GM12875 (cell line): ENCODE measurements around the gene DTX3.
A peak's percentile ranks its signal among the peaks of the same experiment; 100 is the strongest.
"Not testable (repeated sequence)": the region's sequence is repeated elsewhere in the genome, so short reads cannot be mapped to it uniquely, and the experiment has no call there.

Experiments
- H3K4me3 ChIP-seq: one replicate; pipeline ENCODE4 v1.5.1; 2011; ENCODE audit warnings: low read depth, low read length, control low read depth
- CTCF ChIP-seq: IDR thresholded peaks from 2 replicates; pipeline ENCODE4 v1.5.1; 2011; ENCODE audit warnings: low read depth, mild to moderate bottlenecking, control low read depth, inconsistent platforms, low read length, moderate library complexity, borderline replicate concordance; ENCODE audit not compliant: insufficient read depth

DTX3 gene

GRCh38 chr12:57583008-57583831 is 21.4 kb upstream of the DTX3 start:
- H3K4me3 ChIP-seq: no peak overlapping the region
- peak; percentile 84 for TF ChIP-seq CTCF

DNA sequence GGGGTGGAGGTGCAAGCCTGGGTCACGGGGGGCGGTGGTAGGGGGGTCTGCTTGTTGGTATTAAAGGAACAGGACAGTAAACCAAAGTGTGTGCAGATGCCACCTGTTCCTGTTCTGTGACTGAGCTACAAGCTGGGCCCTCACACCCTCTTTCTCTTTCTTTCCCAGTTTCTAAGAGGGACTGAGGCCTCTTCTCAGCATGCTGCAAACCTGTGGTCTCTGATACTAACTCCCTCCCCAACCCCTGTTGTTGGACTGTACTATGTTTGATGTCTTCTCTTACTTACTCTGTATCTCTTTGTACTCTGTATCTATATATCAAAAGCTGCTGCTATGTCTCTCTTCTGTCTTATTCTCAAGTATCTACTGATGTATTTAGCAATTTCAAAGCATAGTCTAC is 20.6 kb upstream of the DTX3 start:
- H3K4me3 ChIP-seq: no peak overlapping the region
- no peak for TF ChIP-seq CTCF

DNA sequence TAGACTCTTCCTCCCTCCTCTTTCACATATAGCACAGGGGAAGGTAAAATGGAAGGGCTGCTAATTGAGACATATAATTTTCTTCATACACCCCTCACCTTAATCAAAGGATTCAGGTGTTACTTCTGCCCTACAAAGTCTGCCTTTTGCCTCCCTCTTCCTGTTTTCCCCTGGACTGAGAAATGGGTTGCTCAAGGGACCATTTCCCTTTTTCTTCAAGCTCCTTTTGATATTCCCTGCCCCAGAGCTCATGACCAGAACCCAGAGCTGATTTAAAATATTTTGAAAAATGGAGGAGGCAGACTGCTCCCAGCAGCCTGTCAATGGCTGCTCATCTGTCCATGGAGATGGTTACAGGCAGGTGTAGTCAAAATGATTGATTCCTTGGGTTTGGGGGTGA is 19.9 kb upstream of the DTX3 start:
- TF ChIP-seq CTCF: no peak
- no peak overlapping the region for H3K4me3 ChIP-seq

GRCh38 chr12:57585156-57585555 is 19.5 kb upstream of the DTX3 start:
- H3K4me3 ChIP-seq: no peak overlapping the region
- no peak for TF ChIP-seq CTCF

DNA sequence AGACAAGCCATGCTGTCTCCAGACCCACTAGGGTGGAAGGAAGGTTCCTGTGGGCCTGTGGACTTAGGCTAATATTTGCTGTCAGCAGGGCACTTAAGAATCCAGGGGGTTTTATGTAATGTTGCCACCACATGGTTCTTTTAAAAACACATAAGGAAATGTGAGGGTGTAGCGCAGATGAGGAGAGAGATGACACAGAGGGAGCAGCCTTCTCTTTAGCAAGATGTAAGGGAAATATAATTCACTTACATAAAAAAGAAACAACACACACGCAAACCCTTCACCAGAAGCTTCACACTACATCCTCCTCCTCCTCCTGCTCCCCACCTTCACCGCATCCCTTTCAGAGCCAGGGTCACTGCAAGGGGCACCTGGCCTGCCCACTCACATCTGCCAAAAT is 18.5 kb upstream of the DTX3 start:
- TF ChIP-seq CTCF: no peak
- H3K4me3 ChIP-seq: no peak overlapping the region

DNA sequence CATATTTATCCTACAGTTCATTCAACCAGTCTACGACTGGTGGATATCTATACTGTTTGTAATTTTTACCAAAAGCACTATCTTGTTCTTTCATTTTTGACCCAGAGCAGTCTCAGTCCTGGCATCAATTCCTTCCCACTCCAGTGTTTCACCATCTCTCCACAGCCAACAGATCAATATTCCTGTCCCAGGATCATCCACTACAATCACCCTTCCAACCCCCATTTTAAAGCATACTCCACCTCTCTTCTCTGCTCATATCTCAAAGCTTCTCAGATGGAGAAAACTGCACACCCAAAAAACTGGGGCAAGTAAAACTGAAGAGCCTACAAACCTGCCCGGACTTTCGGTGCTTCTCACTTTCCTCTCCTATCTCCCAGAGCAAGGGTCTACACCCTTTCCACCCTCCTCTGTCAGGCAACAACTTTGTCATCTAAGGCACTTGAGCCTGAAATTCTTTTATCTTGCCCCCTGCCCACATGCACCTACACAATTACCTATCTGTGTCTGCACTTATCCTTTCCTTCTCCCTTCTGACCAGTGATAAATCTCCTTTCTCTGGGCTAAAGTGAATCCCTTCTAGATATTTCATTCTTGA is 17.7 kb upstream of the DTX3 start:
- no peak overlapping the region for H3K4me3 ChIP-seq
- no peak for TF ChIP-seq CTCF

DNA sequence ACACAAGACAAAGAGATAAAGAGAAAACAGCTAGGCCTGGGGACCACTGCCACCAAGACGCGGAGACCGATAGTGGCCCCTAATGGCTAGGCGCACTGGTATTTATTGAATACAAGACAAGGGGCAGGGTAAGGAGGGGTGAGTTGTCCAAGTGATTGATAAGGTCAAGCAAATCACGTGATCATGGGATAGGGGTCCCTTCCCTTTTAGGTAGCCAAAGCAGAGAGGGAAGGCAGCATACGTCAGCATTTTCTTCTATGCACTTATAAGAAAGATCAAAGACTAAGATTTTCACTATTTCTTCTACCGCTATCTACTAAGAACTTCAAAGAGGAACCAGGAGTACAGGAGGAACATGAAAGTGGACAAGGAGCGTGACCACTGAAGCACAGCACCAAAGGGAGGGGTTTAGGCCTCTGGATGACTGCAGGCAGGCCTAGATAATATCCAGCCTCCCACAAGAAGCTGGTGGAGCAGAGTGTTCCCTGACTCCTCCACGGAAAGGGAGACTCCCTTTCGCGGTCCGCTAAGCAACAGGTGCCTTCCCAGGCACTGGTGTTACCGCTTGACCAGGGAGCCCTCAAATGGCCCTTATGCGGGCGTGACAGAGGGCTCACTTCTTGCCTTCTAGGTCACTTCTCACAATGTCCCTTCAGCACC is 15.5 kb upstream of the DTX3 start:
- not testable (repeated sequence) for H3K4me3 ChIP-seq
